A673 (cell line): ENCODE data around the gene C17orf67. TPM values are rescaled to one million over a fixed set of nuclear protein-coding genes. Genes with fewer than 3 reads are reported as not detected.

Experiments
- BruUV-seq: library from RNA; stranded (reverse); fragments of 400-500 nt; replicated peaks from 2 replicates; lab custom pipeline; 2021; lab: Mats Ljungman, UMichigan
- CTCF ChIA-PET: fragments of 300-600 bp; sonication (Branson Sonifier 250); formaldehyde crosslinking; loops from one replicate; lab custom pipeline; 2022; ENCODE audit warnings: antibody characterized with exemption; lab: Charles Lee
- POLR2A ChIA-PET: fragments of 300-600 bp; sonication (Branson Sonifier 250); formaldehyde crosslinking; loops from one replicate; lab custom pipeline; 2022; ENCODE audit warnings: antibody characterized with exemption; ENCODE audit not compliant: low non-redundant PET; lab: Charles Lee
- DNase-seq: peaks from one replicate; pipeline ENCODE4 v3.0.0-alpha.2; 2015; ENCODE audit warnings: low spot score
- H3K27ac ChIP-seq: fragments of 200-600 bp; sonication (generic); 2 replicates; pipeline ENCODE4 v1.5.1; 2016; ENCODE audit warnings: mixed run types, low read depth, mild to moderate bottlenecking, mixed read lengths, antibody characterized with exemption, low read length; ENCODE audit not compliant: poor library complexity, severe bottlenecking
- H3K27me3 ChIP-seq: fragments of 200-600 bp; sonication (generic); replicated peaks from 2 replicates; pipeline ENCODE4 v1.6.1; 2017; ENCODE audit warnings: mixed run types, low read depth, mild to moderate bottlenecking, mixed read lengths, antibody characterized with exemption, low read length; ENCODE audit not compliant: insufficient read depth, poor library complexity
- H3K36me3 ChIP-seq: fragments of 200-600 bp; sonication (generic); 2 replicates; pipeline ENCODE4 v1.6.1; 2016; ENCODE audit warnings: mixed run types, mild to moderate bottlenecking, mixed read lengths, antibody characterized with exemption, low read length; ENCODE audit not compliant: insufficient read depth, poor library complexity, severe bottlenecking
- H3K4me1 ChIP-seq: fragments of 200-600 bp; sonication (generic); 2 replicates; pipeline ENCODE4 v1.6.1; 2017; ENCODE audit warnings: mixed run types, mild to moderate bottlenecking, mixed read lengths, antibody characterized with exemption, low read length; ENCODE audit not compliant: insufficient read depth, poor library complexity, severe bottlenecking
- H3K4me3 ChIP-seq: fragments of 200-600 bp; sonication (generic); 2 replicates; pipeline ENCODE4 v1.5.1; 2016; ENCODE audit warnings: low read depth, mixed run types, mild to moderate bottlenecking, mixed read lengths, low read length; ENCODE audit not compliant: poor library complexity, severe bottlenecking
- H3K9me3 ChIP-seq: fragments of 200-600 bp; sonication (generic); 2 replicates; pipeline ENCODE4 v1.6.1; 2016; ENCODE audit warnings: mixed run types, low read depth, mild to moderate bottlenecking, mixed read lengths, antibody characterized with exemption, low read length; ENCODE audit not compliant: poor library complexity, severe bottlenecking
- EZH2 ChIP-seq: fragments of 200-600 bp; sonication (generic); IDR thresholded peaks from 2 replicates; pipeline ENCODE4 v1.6.1; 2017; ENCODE audit warnings: borderline replicate concordance, low read depth, mild to moderate bottlenecking, mixed read lengths, antibody characterized with exemption, low read length; ENCODE audit not compliant: poor library complexity, severe bottlenecking
- intact Hi-C: fragments of 100-400 bp; cut with micrococcal nuclease; formaldehyde crosslinking; loops from one replicate; pipeline ENCODE4 v1.10.0; 2022; ENCODE audit not compliant: unreplicated experiment
- total RNA-seq: library from RNA; stranded (reverse); gene quantifications from 2 replicates; pipeline ENCODE4 v1.2.3, GENCODE V29; 2021
- TF ChIP-seq, protein P1 (sequence below): fragments of 300-800, 200-600 bp; sonication (generic); conservative IDR thresholded peaks from 2 replicates; pipeline ENCODE4 v1.5.1; 2017; ENCODE audit warnings: low read depth, mild to moderate bottlenecking, antibody characterized with exemption, low read length, moderate library complexity, mixed read lengths

The C17orf67 gene
- total RNA-seq, 1 experiment from 2014 or later, result 2.7 TPM

DNA sequence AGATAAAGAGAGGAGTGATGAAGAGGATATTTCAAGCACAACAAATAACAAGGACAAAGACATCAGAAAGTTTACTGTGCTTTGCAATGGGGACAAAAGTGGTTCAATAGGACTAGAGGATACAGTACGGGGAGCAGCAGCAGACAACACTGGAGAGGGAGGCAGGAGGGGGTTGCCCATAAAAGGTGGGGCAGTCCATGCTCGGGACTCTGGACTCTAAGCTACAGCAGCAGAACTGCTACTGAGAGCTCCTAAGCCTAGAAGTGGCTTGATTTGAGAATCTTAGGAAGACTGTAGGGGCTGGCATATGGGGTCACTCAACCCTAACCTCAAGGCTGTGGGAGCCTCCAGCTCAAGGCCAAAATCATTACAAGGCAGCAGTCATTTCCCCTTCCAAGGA, 62.2 kb downstream of the C17orf67 start:
- no peak overlapping the region for H3K27ac ChIP-seq
- H3K27me3 ChIP-seq, result no peaks in the 10 kb centered on the region
- no peaks in the 10 kb centered on the region for H3K4me1 ChIP-seq
- no peak overlapping the region for H3K4me3 ChIP-seq
- H3K36me3 ChIP-seq, result no peaks in the 10 kb centered on the region
- BruUV-seq, result no TSS peak
- no peaks in the 10 kb centered on the region for H3K9me3 ChIP-seq
- TF ChIP-seq, protein P1, sequence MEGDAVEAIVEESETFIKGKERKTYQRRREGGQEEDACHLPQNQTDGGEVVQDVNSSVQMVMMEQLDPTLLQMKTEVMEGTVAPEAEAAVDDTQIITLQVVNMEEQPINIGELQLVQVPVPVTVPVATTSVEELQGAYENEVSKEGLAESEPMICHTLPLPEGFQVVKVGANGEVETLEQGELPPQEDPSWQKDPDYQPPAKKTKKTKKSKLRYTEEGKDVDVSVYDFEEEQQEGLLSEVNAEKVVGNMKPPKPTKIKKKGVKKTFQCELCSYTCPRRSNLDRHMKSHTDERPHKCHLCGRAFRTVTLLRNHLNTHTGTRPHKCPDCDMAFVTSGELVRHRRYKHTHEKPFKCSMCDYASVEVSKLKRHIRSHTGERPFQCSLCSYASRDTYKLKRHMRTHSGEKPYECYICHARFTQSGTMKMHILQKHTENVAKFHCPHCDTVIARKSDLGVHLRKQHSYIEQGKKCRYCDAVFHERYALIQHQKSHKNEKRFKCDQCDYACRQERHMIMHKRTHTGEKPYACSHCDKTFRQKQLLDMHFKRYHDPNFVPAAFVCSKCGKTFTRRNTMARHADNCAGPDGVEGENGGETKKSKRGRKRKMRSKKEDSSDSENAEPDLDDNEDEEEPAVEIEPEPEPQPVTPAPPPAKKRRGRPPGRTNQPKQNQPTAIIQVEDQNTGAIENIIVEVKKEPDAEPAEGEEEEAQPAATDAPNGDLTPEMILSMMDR, result no peak
- no peak for TF ChIP-seq EZH2
- intact Hi-C loops, result no loop called here
- ChIA-PET POLR2A (interaction anchor here (0.6 kb wide), 1 partner anchor 316 kb away, joined by 3 read pairs; no protein-coding TSS in a partner anchor), CTCF (no interaction called here)
- DNase-seq, result no peak

DNA sequence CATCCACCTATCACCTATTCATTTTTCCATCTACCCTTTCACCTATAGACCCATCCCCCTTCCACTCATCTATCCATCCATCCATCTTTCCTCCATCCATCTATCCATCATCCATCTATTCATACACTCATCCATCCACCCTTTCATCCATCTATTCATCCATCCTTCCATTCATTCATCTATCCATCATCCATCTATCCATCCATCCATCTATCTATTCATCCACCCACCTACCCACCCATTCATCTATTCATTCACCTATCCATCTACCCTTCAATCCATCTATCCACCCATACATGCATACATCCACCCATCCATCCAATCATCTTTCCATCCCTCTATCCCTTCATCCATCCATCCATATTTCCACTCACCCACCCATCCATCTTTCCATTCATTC, 63.3 kb downstream of the C17orf67 start:
- POLR2A ChIA-PET, result no interaction called here
- no peak for TF ChIP-seq EZH2
- TF ChIP-seq, protein P1, result no peak
- no TSS peak for BruUV-seq

DNA sequence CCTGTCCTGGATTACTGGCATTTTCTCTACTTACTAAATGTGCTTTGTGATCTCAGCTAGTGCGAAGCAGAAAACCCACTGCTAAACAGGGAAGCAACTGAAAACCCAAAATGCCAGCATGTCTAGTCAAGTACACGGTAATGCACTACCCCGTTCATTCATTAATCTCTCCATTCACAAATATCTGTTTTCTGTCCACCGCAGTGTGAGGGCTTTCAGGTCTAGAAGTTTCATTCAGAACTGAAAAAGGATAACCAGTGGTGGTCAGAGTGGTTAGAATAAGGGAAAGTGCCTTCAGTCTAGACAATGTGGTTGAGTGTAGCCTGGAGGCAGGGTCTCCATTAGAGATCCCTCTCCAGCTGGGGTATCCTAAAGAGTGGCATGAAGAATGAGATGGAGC, 68.3 kb downstream of the C17orf67 start:
- no peak for DNase-seq
- no peaks in the 10 kb centered on the region for H3K4me1 ChIP-seq
- intact Hi-C loops, result no loop called here
- CTCF ChIA-PET, result no interaction called here
- H3K27me3 ChIP-seq, result no peaks in the 10 kb centered on the region
- H3K4me3 ChIP-seq, result no peak overlapping the region
- no peak overlapping the region for H3K27ac ChIP-seq
- POLR2A ChIA-PET, result no interaction called here
- no peaks in the 10 kb centered on the region for H3K36me3 ChIP-seq
- no TSS peak for BruUV-seq
- TF ChIP-seq, protein P1, result no peak
- no peak for TF ChIP-seq EZH2
- no peaks in the 10 kb centered on the region for H3K9me3 ChIP-seq

More for the DNA sequence above, 63.3 kb downstream of the C17orf67 start:
- no peak overlapping the region for H3K4me3 ChIP-seq
- no peak for DNase-seq
- no peaks in the 10 kb centered on the region for H3K4me1 ChIP-seq
- no peaks in the 10 kb centered on the region for H3K27me3 ChIP-seq
- intact Hi-C loops, result no loop called here
- no peak overlapping the region for H3K27ac ChIP-seq
- H3K9me3 ChIP-seq, result no peaks in the 10 kb centered on the region
- no peaks in the 10 kb centered on the region for H3K36me3 ChIP-seq
- CTCF ChIA-PET, result no interaction called here
